Measurements from ENCODE around the gene MIS18A. TPM values are rescaled to one million over a fixed set of nuclear protein-coding genes. Genes with fewer than 3 reads are reported as not detected.

Gene MIS18A
- total RNA-seq, 4 donors from 2014 or later = 0.51 to 2.7 (median 0.87) TPM

DNA sequence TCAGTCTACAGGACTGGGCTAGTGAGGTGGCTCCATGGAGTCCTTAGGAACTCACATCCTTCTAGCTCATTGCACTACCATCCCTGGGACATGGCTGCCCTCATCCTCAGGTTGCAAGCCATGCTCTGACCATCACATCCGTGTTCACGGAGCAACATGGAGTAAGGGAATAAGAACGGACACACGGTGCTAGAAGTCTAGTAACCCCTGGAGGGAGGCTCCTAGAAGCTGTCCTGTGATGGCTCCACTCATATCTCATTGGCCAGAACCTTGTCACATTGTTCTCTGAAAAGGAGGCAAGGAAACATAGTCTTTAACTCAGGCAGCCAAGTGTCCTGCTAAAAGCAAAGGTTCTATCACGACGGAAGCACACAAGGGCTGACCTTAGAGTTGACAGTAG, 23.7 kb upstream of the MIS18A start:
- H3K27me3 ChIP-seq = no peaks in the 10 kb centered on the region
- intact Hi-C loops (cut with DNase I; ENCODE audit: low total_unique reads) (no loop called here), in situ Hi-C loops (cut with MboI; ENCODE audit: low sequenced_read_pairs in 4 of 4) (no loop called here)
- no peaks in the 10 kb centered on the region for H3K4me1 ChIP-seq
- no peaks in the 10 kb centered on the region for H3K36me3 ChIP-seq
- H3K4me3 ChIP-seq = no peak overlapping the region
- H3K27ac ChIP-seq = no peak overlapping the region
- DNase-seq (no peak), ATAC-seq (no peak)
- no peak for TF ChIP-seq CTCF (IDR thresholded peaks at IDR 0.05 in 4 of 5, conservative IDR thresholded peaks at IDR 0.05 in 1 of 5)
- no peak for TF ChIP-seq POLR2A (IDR thresholded peaks at IDR 0.05)
- H3K9me3 ChIP-seq = no peaks in the 10 kb centered on the region

DNA sequence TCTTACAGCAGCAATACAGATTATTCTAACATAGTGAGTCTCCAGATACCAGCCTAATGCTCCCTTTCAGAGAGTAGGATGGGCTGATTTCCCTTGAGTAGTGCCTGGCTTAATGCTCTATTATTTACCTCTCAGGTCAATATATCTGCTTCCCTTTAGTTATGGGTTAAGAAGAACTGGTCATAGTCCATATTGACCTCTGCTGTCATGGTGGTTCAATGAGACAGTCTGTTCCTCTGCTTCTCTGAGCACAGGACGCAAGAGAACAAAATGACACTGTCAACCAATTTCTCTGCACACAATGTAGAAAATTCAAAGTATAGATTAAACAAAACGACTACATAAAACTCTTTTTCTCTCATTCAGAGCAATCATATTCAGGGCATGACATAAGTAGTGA, 22.7 kb upstream of the MIS18A start:
- TF ChIP-seq CTCF (IDR thresholded peaks at IDR 0.05 in 4 of 5, conservative IDR thresholded peaks at IDR 0.05 in 1 of 5) = no peak
- no peak for TF ChIP-seq POLR2A (IDR thresholded peaks at IDR 0.05)
- Histone ChIP-seq H3K36me3 (no peaks in the 10 kb centered on the region), H3K27me3 (no peaks in the 10 kb centered on the region), H3K4me3 (no peak overlapping the region), H3K27ac (no peak overlapping the region), H3K9me3 (no peaks in the 10 kb centered on the region), H3K4me1 (no peaks in the 10 kb centered on the region)
- intact Hi-C loops (cut with DNase I; ENCODE audit: low total_unique reads) = no loop called here
- in situ Hi-C loops (cut with MboI; ENCODE audit: low sequenced_read_pairs in 4 of 4) = no loop called here
- no peak for DNase-seq
- ATAC-seq = no peak

DNA sequence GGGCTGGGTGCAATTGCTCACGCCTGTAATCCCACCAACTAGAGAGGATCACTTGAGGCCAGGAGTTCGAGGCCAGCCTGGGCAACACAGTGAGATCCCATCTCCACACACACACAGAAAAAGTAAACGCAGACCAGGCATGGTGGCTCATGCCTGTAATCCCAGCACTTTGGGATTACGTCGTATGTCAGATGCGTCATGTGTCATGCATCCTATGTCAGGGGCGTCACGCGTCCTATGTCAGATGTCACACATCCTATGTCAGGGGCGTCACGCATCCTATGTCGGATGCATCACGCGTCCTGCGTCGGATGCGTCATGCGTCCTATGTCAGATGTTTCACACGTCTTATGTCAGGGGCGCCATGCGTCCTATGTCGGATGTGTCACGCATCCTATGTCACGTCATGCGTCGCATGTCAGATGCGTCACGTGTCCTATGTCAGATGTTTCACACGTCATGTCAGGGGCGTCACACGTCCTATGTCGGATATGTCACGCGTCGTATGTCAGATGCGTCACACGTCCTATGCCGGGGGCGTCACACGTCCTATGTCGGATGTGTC, 21.4 kb upstream of the MIS18A start:
- Histone ChIP-seq H3K27ac (no peak overlapping the region), H3K4me3 (no peak overlapping the region), H3K9me3 (no peaks in the 10 kb centered on the region), H3K4me1 (no peaks in the 10 kb centered on the region), H3K27me3 (no peaks in the 10 kb centered on the region), H3K36me3 (no peaks in the 10 kb centered on the region)
- TF ChIP-seq CTCF (IDR thresholded peaks at IDR 0.05 in 4 of 5, conservative IDR thresholded peaks at IDR 0.05 in 1 of 5) (no peak), POLR2A (IDR thresholded peaks at IDR 0.05) (no peak)
- in situ Hi-C loops (cut with MboI; ENCODE audit: low sequenced_read_pairs in 4 of 4) (no loop called here), intact Hi-C loops (cut with DNase I; ENCODE audit: low total_unique reads) (no loop called here)
- no peak for DNase-seq
- ATAC-seq = no peak

GRCh38 chr21:32299695-32300094, 20.8 kb upstream of the MIS18A start:
- Histone ChIP-seq H3K9me3 (no peaks in the 10 kb centered on the region), H3K4me3 (no peak overlapping the region), H3K36me3 (no peaks in the 10 kb centered on the region), H3K27ac (no peak overlapping the region), H3K4me1 (no peaks in the 10 kb centered on the region), H3K27me3 (no peaks in the 10 kb centered on the region)
- no peak for TF ChIP-seq CTCF (IDR thresholded peaks at IDR 0.05 in 4 of 5, conservative IDR thresholded peaks at IDR 0.05 in 1 of 5)
- TF ChIP-seq POLR2A (IDR thresholded peaks at IDR 0.05) = no peak
- intact Hi-C loops (cut with DNase I; ENCODE audit: low total_unique reads) = no loop called here
- ATAC-seq (no peak), DNase-seq (no peak)
- in situ Hi-C loops (cut with MboI; ENCODE audit: low sequenced_read_pairs in 4 of 4) = no loop called here

DNA sequence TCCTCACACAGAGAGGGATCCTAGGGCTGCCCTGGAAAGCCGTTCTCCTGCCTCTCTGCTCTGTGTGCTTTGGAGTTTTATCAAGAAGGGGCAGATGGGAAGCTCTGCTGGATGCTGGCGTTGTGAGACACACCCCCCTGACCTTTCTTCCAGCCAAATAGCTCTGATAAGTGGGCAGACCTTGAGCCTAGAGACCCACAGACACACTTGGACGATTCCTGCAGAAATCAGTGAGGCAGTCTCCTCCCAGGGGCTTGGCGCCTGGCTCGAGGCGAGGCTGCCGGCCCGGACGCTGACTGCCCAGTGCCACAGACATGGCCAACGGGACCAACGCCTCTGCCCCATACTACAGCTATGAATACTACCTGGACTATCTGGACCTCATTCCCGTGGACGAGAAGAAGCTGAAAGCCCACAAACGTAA, 19.8 kb upstream of the MIS18A start, which contains the start of gene MRAP:
MRAP (plus strand) TSS at position 198 of the 424 bp plus-strand sequence; CDS start at position 315, 117 bp downstream.
- DNase-seq = no peak
- Histone ChIP-seq H3K4me3 (no peak within 1 kb of the TSS), H3K36me3 (no peaks in the 10 kb centered on the region), H3K9me3 (no peaks in the 10 kb centered on the region), H3K4me1 (no peaks in the 10 kb centered on the region), H3K27ac (no peak within 1 kb of the TSS), H3K27me3 (no peaks in the 10 kb centered on the region)
- intact Hi-C loops (cut with DNase I; ENCODE audit: low total_unique reads) (no loop called here), in situ Hi-C loops (cut with MboI; ENCODE audit: low sequenced_read_pairs in 4 of 4) (no loop called here)
- ATAC-seq = no peak
- TF ChIP-seq CTCF (IDR thresholded peaks at IDR 0.05 in 4 of 5, conservative IDR thresholded peaks at IDR 0.05 in 1 of 5) (no peak), POLR2A (IDR thresholded peaks at IDR 0.05) (no peak)

Measured in gastrocnemius medialis (tissue), 4 donors.